H1 (cell line): Measurements from ENCODE around the gene DIRAS2. TPM values are rescaled to one million over a fixed set of nuclear protein-coding genes. Genes with fewer than 3 reads are reported as not detected.

Experiments
- CTBP2 ChIP-seq: IDR thresholded peaks from 2 replicates; pipeline ENCODE4 v1.7.0; 2011; ENCODE audit warnings: borderline replicate concordance, mild to moderate bottlenecking, moderate library complexity, mixed read lengths, low read length; ENCODE audit not compliant: insufficient read depth, insufficient read length
- HDAC6 ChIP-seq: IDR thresholded peaks from one replicate; pipeline ENCODE4 v1.7.1; 2012; ENCODE audit warnings: low read depth, mild to moderate bottlenecking, inconsistent platforms, low read length, moderate library complexity
- POLR2A ChIP-seq, 2 experiments: IDR thresholded peaks; 1 replicate in 1 of 2; 2 replicates in 1 of 2; pipeline ENCODE4 v1.6.1; 2011; ENCODE audit warnings: low read depth in 2 of 2, low read length in 2 of 2, mild to moderate bottlenecking in 2 of 2; ENCODE audit errors: control extremely low read depth in 1 of 2
- RFX5 ChIP-seq: IDR thresholded peaks from 2 replicates; pipeline ENCODE4 v1.6.1; 2011; ENCODE audit warnings: low read depth, low read length, improper control_type of control experiment, borderline replicate concordance
- ZNF274 ChIP-seq: IDR thresholded peaks from 2 replicates; pipeline ENCODE4 v1.7.0; 2012; ENCODE audit warnings: low read length, borderline replicate concordance; ENCODE audit errors: extremely low read depth
- polyA plus RNA-seq, 7 experiments: library from polyadenylated mRNA; depleted of rRNA in 3 of 7; stranded (reverse) in 5 of 7; unstranded in 2 of 7; fragments of >200 nt in 5 of 7; fragments of 200-250 nt in 2 of 7; gene quantifications; 1 replicate in 5 of 7; 2 replicates in 1 of 7; 4 replicates in 1 of 7; pipeline versions ENCODE4 v1.2.1 to v1.2.3, GENCODE V29; 2011 to 2013; ENCODE audit warnings: missing spikeins in 2 of 7, mixed read lengths in 2 of 7
- total RNA-seq: library from RNA; stranded (reverse); fragmentation: NEBNext Ultra II Directional; extraction: Animal tissue kit (Norgen Biotek cat#: 25700); gene quantifications from 2 replicates; pipeline ENCODE4 v1.2.1, GENCODE V29; 2021

The DIRAS2 gene
- total and polyA plus RNA-seq, 2 of the 8 experiments (the other 6 are each of a cell fraction or from before 2014, with no cell fraction given): 0.06 to 0.15 TPM

- TF ChIP-seq RFX5 (no peak), POLR2A (IDR thresholded peaks at IDR 0.05; ENCODE audit: control extremely low read depth in 1 of 2, low read depth in 2 of 2, low read length in 2 of 2) (no peak), HDAC6 (no peak), CTBP2 (no peak), ZNF274 (no peak)
Measured at GRCh38 chr9:90598191-90598590, 44.4 kb downstream of the DIRAS2 start (continued).
